ENCODE measurements around the gene PHF2. TPM values are rescaled to one million over a fixed set of nuclear protein-coding genes. Genes with fewer than 3 reads are reported as not detected.

Gene PHF2
- total and polyA plus RNA-seq, 2 experiments from 2014 or later: 4.6 to 16.5 TPM

DNA sequence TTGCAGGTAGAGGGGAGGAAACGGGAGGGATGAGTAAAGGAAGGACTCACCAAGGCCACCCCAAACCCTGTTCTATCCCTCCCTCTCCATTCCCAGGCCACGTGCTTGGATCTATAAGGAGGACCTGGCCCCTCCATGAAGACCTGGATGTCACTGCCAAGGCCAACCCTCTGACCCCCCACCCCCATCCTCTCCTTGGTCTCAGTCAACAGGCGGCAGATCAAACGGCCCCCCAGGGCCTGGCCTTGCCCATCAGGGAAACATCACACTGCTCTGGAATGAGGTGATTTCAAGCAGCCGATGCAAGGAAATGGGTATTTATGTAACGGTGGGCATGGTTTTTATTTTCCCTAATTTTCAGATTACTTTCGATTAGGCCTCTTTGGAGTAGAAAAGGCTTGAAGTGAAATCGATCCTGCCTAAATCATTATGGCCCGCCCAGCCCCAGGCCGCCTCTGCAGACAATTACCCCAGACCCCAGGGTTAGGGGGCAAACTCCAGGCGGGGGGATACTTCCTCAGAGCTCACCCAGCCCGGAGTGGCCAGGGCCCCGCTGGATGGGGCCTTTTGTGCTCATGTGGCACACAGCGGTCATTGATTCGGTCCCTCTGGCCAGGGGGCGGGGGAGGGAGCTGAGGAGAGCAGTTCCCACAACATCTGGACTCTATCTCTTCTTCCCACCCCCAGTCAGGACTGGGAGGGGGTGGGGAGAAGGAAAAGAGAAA, 125.3 kb downstream of the PHF2 start:
- H3K9me2 ChIP-seq (ENCODE audit: insufficient read depth): no peaks in the 10 kb centered on the region
- H3K4me2 ChIP-seq (ENCODE audit: unreplicated experiment): no peak overlapping the region
- no peaks in the 10 kb centered on the region for H3K9me3 ChIP-seq (ENCODE audit: low read depth)
- H3K9ac ChIP-seq: no peak overlapping the region
- no peak for DNase-seq
- no peak overlapping the region for H3K27ac ChIP-seq
- no peak for TF ChIP-seq EZH2 (IDR thresholded peaks at IDR 0.05; ENCODE audit: insufficient read depth, poor library complexity, severe bottlenecking)
- TF ChIP-seq EZH2phosphoT487 (IDR thresholded peaks at IDR 0.05; ENCODE audit: insufficient read depth, low read depth): no peak
- H3F3A ChIP-seq (ENCODE audit: insufficient read depth): no peaks in the 10 kb centered on the region
- H3K4me3 ChIP-seq: no peak overlapping the region
- no peaks in the 10 kb centered on the region for H4K20me1 ChIP-seq (ENCODE audit: insufficient read depth)
- H3K36me3 ChIP-seq (ENCODE audit: low read depth): no peaks in the 10 kb centered on the region
- WGBS, 2 experiments (ENCODE audit: low coverage in 1 of 2, low lambda C conversion rate in 2 of 2, missing lambda C conversion rate in 2 of 2): 47 to 55% methylated on average over 13 to 16 of the region's 16 CpGs
- in situ Hi-C loops (cut with MboI): no loop called here
- H3K79me2 ChIP-seq (ENCODE audit: insufficient read depth): no peaks in the 10 kb centered on the region
- no peaks in the 10 kb centered on the region for H3K4me1 ChIP-seq (ENCODE audit: insufficient read depth)
- H2AFZ ChIP-seq: no peak overlapping the region
- no peaks in the 10 kb centered on the region for H3K27me3 ChIP-seq (replicated peaks; ENCODE audit: insufficient read depth)

DNA sequence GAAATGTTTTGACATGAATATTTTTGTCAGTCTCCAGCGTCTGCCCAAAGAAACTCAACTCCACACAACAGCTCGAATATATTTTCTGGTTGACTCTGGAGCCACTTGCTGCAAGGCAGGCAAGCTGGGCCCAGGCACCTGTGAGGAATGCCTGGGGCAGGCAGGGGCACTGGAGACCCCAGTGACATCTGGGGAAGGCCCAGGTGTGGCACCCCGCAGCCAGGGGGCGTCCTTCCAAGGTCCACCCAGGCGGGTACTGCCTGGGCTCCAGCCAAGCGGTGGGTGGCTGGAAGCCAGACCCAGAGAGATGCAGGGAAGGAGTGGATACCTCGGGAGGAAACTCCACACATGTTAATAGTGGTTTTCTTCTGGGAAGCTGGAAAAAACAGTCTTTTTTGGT, 125.9 kb downstream of the PHF2 start:
- in situ Hi-C loops (cut with MboI): no loop called here

DNA sequence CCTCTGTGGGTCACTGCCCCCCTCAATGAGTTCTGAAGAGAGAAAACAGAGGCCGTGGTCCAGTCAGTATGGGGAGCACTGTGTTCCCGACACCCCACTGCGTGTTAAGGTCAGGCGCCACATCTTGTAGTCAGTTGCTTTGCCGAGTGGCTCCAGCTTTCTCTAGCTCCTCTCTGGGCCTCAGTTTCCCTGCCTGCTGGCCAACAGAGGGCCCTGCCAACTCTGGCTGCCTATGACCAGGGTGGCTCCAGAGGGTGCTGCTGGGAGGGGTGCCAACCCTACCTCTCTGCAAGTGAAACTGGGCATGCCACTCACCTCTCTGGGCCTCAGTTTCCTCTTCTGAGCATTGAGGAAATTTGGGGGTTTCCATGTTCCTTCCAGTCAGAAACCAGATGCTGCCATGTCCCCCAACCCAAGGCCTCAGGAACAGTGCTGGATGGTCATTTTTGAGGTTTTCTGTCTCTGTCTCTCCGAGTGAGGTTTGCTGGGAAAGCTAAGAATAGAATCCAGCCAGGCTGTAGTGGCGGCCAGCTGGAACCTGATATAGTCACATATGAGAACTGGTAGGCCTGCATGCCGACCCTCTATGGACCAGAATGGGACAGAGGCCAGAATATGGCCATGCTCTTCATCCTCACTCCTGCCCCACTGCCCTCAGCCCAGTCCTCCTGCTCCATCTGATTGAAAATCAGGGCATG, 132.1 kb downstream of the PHF2 start:
- in situ Hi-C loops (cut with MboI): no loop called here
- no peaks in the 10 kb centered on the region for H3K27me3 ChIP-seq (replicated peaks; ENCODE audit: insufficient read depth)
- no peak overlapping the region for H2AFZ ChIP-seq
- H3K9ac ChIP-seq: no peak overlapping the region
- H3K4me1 ChIP-seq (ENCODE audit: insufficient read depth): no peaks in the 10 kb centered on the region
- 42 to 58% methylated on average over 6 to 7 of the region's 8 CpGs for WGBS, 2 experiments (ENCODE audit: low coverage in 1 of 2, low lambda C conversion rate in 2 of 2, missing lambda C conversion rate in 2 of 2)
- H3K9me2 ChIP-seq (ENCODE audit: insufficient read depth): no peaks in the 10 kb centered on the region
- no peaks in the 10 kb centered on the region for H3F3A ChIP-seq (ENCODE audit: insufficient read depth)
- H3K9me3 ChIP-seq (ENCODE audit: low read depth): no peaks in the 10 kb centered on the region
- no peak overlapping the region for H3K27ac ChIP-seq
- no peak overlapping the region for H3K4me3 ChIP-seq
- no peaks in the 10 kb centered on the region for H4K20me1 ChIP-seq (ENCODE audit: insufficient read depth)
- H3K79me2 ChIP-seq (ENCODE audit: insufficient read depth): no peaks in the 10 kb centered on the region
- TF ChIP-seq EZH2 (IDR thresholded peaks at IDR 0.05; ENCODE audit: insufficient read depth, poor library complexity, severe bottlenecking) (no peak), EZH2phosphoT487 (IDR thresholded peaks at IDR 0.05; ENCODE audit: insufficient read depth, low read depth) (no peak)
- no peak for DNase-seq
- H3K36me3 ChIP-seq (ENCODE audit: low read depth): no peaks in the 10 kb centered on the region
- H3K4me2 ChIP-seq (ENCODE audit: unreplicated experiment): no peak overlapping the region

More for the DNA sequence above, 125.9 kb downstream of the PHF2 start:
- WGBS, 2 experiments (ENCODE audit: low coverage in 1 of 2, low lambda C conversion rate in 2 of 2, missing lambda C conversion rate in 2 of 2): 35 to 38% methylated on average over 7 of the region's 7 CpGs
- no peak for DNase-seq
- H3K9ac ChIP-seq: no peak overlapping the region
- no peaks in the 10 kb centered on the region for H3K36me3 ChIP-seq (ENCODE audit: low read depth)
- no peak overlapping the region for H3K27ac ChIP-seq
- TF ChIP-seq EZH2phosphoT487 (IDR thresholded peaks at IDR 0.05; ENCODE audit: insufficient read depth, low read depth) (no peak), EZH2 (IDR thresholded peaks at IDR 0.05; ENCODE audit: insufficient read depth, poor library complexity, severe bottlenecking) (no peak)
- no peaks in the 10 kb centered on the region for H3K79me2 ChIP-seq (ENCODE audit: insufficient read depth)
- H3K27me3 ChIP-seq (replicated peaks; ENCODE audit: insufficient read depth): no peaks in the 10 kb centered on the region
- no peaks in the 10 kb centered on the region for H4K20me1 ChIP-seq (ENCODE audit: insufficient read depth)
- H3K4me2 ChIP-seq (ENCODE audit: unreplicated experiment): no peak overlapping the region
- H3K4me3 ChIP-seq: no peak overlapping the region
- no peaks in the 10 kb centered on the region for H3K4me1 ChIP-seq (ENCODE audit: insufficient read depth)
- H3K9me3 ChIP-seq (ENCODE audit: low read depth): no peaks in the 10 kb centered on the region
- no peak overlapping the region for H2AFZ ChIP-seq
- H3F3A ChIP-seq (ENCODE audit: insufficient read depth): no peaks in the 10 kb centered on the region
- H3K9me2 ChIP-seq (ENCODE audit: insufficient read depth): no peaks in the 10 kb centered on the region

DNA sequence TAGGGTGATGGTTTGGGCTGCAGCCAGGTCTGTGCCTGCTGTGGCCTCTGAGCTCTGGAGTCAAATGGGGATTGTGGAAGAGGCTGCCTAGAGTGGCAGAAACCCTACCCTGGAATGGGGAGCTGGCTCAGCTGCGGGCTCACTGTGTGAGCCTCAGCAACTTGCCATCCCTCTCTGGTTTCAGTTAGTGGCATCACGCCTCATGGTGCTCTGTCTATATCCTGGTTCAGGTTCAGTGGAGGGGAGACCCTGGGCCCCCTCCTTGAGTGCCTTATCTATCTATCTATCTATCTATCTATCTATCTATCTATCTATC, 132.6 kb downstream of the PHF2 start:
- 21 to 33% methylated on average over 2 of the region's 2 CpGs for WGBS, 2 experiments (ENCODE audit: low coverage in 1 of 2, low lambda C conversion rate in 2 of 2, missing lambda C conversion rate in 2 of 2)
- Histone ChIP-seq H2AFZ (no peak overlapping the region), H3K9me2 (ENCODE audit: insufficient read depth) (no peaks in the 10 kb centered on the region), H3K79me2 (ENCODE audit: insufficient read depth) (no peaks in the 10 kb centered on the region), H3K27ac (no peak overlapping the region), H3K4me3 (no peak overlapping the region), H3K9me3 (ENCODE audit: low read depth) (no peaks in the 10 kb centered on the region), H3K4me1 (ENCODE audit: insufficient read depth) (no peaks in the 10 kb centered on the region), H3K36me3 (ENCODE audit: low read depth) (no peaks in the 10 kb centered on the region), H4K20me1 (ENCODE audit: insufficient read depth) (no peaks in the 10 kb centered on the region), H3K4me2 (ENCODE audit: unreplicated experiment) (no peak overlapping the region), H3F3A (ENCODE audit: insufficient read depth) (no peaks in the 10 kb centered on the region), H3K9ac (no peak overlapping the region), H3K27me3 (replicated peaks; ENCODE audit: insufficient read depth) (no peaks in the 10 kb centered on the region)
- TF ChIP-seq EZH2phosphoT487 (IDR thresholded peaks at IDR 0.05; ENCODE audit: insufficient read depth, low read depth) (no peak), EZH2 (IDR thresholded peaks at IDR 0.05; ENCODE audit: insufficient read depth, poor library complexity, severe bottlenecking) (no peak)
- no peak for DNase-seq
- in situ Hi-C loops (cut with MboI): no loop called here
